Stimulated activated CD4-positive, alpha-beta T cell treated with anti-CD3 and anti-CD28 coated beads, Interleukin-2, amount 100 ng/mL, for 24 hours (primary cell): ENCODE data around the gene UBL4A.

ENCODE experiments used
- DNase-seq, 2 donors: peaks; one replicate each; pipeline ENCODE4 v3.0.0-alpha.2; 2020

The UBL4A gene

DNA sequence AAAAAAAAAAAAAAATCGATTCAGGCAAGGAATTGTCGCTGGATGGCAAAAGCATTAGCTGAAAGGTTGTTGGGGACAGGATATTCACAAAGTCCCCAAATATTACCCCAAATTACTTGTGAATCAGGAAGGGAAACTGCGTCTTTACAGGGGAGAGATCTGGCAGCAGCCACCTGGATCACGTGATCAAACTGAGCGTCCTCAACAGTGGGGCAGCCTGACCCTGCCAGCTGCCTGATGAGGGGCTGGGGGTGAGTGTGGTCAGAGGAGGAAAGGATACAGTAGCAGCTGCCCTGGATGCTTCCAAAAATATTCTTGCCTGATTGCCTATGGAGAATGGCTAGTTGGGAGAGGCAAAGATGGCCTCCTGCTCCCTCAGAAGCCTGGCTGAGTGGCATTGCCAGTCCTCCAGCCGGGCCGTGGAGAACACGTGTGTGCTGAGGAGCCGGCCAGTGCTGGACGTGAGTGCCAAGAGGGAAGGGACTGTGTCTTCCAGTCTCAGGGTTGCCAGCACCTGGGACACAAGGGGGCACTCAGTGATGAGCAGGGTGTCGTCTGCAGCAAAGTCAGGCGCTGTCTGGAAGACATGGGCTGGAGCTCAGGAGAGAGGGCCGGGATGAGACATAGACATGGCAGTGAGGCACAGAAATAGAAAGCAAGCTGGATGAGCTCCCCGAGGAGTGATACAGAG is 4.4 kb downstream of the UBL4A start:
- no peak for DNase-seq

DNA sequence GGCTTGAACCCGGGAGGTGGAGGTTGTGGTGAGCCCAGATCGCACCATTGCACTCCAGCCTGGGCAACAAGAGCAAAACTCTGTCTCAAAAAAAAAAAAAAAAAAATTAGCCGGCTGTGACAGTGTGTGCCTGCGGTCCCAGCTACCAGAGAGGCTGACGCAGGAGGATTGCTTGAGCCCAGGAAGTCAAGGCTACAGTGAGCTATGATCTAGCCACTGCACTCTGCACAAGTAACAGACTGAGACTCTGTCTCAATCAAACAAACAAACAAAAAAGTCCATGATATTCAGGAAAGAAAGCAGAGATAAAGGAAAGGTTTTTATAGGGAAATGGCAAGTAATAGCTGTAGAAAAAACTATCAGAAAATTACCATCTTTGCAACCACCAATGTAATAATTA is 5.2 kb downstream of the UBL4A start:
- DNase-seq = no peak

DNA sequence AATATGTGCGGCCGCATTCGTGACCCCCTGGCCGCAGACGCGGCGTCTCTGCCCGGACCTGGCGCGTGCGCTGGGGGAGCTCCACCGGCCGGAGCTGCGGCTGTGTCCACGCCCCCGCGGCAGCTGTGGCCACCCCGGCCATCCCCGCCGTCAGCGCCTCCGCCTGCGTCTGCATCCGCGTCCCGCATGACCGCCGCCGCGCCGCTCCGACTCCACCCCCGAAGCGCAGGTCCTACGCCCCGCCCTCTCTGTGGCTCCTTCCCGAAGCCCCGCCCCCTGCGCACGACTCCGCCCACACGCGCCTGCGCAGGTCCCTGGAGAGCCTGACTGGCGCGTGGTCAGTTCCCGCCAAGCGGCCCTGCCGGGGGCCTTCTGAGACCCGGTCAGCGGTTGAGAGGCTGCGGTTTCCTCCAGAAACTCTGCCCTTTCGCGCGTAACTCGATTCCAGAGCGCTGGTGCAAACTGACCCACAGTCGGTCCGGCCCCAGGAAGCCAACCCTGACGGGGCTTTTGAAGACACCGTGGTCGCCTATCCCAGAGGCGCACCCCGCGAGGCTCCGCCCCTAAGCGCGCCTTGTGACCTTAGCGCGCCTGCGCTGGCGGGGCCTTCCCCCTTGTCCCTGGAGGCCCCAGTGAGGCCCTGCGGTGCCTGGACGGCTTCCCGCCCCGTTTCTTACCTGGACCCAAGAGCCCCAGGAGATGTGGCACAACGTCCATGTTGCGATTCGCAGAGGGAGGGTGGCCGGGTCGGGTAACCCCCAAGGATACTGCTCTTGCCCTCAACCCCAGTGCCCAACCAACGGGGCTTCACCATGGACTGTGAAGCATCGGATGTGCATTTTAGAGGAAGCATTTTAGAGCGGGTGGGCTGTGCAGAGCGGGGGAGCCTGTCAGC is 7.4 kb downstream of the UBL4A start, which contains the start of gene LAGE3:
LAGE3 (minus strand) TSS at position 554 of the 895 bp plus-strand sequence; CDS start at position 188, 366 bp downstream.
- peak; percentile 94 to 96 for DNase-seq

DNA sequence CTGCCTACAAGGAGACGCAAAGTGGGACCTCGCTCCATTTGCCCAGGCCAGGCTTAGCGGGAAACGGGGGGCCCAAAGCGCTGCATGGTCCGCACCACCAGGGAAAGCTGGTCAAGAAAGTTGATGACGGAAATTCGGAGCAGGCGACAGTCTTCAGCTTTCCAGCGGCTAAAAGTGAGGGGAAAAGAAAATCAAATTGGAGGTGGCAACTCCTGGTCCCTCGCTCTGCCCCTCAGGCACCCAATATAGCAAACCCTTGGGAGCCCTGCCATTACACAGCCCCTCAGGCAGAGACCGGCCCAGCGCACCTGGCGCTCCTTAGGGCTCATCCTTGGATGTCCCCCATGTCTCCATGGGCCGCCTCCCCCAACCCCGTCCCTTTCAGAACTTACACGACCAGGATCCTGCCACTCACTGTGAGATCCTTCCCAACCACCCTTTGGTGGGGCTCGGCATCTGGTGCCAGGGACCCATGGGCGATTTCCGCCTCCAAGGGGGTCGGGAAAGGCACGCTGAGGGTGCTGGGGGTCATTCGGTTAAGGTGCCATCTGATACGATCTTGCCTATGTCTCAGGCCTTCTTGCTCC is 8.4 kb downstream of the UBL4A start:
- no peak for DNase-seq

DNA sequence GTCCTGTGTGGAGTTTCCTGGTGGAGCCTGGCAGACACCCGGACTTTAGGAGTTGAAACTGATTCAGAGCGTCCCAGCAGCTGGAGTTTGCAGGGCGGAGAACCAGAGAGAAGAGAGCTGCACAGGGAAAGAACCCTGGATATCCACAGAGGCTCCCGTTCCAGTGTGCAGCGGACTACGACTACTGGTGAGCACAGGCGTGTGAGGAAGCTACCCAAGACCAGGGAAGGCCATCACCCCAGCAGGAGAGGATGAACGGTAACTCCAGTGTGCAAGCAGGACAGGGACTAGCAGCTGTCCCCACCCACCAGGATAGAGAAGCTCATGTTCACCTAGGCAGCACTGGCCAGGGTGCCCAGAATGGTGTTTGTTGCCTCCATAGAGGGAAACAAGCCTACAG is 9.6 kb downstream of the UBL4A start:
- no peak for DNase-seq

DNA sequence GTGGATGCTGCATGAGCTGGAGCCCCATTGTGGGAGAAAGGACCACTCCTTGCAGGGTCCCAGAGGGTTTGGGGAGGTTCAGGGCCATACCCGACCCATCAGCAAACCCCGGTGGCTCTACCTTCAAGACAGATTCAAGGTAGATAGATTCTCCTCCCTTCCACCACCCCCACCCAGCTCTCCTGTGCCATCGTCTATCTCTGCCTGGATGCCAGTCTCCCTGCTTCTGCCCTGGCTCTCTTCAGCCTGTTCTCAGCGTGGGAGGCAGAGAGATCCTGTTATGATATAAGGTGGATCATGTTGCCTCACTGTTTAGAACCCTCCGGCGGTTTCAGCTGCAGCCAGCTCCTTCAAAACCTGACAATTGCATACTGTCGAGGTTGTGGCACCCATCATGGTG is 12.7 kb downstream of the UBL4A start:
- no peak for DNase-seq

DNA sequence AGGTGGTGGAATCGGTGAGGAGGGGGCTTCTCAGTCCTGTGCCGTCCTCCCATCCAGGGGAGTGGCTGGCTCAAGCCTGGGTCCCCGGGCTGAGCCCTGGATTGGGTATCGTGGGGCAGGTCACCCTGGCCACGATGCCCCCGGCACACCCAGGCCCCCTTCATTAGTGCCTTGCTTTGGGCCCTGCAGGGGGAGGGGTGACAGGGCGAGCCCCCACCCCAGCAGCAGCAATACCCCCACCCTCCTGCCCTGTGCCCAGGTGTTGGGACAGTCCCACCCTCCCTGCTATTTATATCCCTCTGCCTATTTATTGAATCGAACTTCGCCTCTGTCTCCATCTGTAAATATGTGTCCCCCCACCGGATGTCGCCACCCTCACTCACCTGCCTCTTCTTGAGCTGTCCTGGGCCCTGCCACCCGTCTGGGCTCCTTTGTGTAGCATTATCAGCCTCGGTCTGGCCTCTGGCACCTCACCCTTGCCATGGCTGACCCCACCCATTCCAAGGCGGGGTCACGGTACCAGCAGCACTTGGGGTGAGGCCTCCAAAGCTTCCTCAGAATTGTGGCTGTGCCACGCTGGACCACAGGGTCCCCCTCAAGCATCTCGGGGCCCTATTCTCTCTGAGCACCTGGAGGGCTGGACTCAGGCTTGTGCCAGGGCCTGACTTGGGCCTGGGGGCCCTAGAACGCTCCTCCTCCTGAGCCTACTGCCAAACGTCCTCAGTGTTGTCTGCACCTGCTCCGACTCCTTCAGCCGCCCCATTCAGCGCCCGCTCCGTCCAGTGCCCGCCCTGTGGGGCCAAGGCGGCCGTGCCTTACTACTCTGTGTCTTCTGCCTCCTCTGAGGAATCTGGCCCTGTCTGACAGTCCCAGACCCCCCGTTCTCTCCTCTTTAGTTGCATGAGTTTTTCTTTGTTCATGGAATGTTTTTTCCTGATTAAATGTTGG is 13.5 kb downstream of the UBL4A start:
- DNase-seq = no peak

DNA sequence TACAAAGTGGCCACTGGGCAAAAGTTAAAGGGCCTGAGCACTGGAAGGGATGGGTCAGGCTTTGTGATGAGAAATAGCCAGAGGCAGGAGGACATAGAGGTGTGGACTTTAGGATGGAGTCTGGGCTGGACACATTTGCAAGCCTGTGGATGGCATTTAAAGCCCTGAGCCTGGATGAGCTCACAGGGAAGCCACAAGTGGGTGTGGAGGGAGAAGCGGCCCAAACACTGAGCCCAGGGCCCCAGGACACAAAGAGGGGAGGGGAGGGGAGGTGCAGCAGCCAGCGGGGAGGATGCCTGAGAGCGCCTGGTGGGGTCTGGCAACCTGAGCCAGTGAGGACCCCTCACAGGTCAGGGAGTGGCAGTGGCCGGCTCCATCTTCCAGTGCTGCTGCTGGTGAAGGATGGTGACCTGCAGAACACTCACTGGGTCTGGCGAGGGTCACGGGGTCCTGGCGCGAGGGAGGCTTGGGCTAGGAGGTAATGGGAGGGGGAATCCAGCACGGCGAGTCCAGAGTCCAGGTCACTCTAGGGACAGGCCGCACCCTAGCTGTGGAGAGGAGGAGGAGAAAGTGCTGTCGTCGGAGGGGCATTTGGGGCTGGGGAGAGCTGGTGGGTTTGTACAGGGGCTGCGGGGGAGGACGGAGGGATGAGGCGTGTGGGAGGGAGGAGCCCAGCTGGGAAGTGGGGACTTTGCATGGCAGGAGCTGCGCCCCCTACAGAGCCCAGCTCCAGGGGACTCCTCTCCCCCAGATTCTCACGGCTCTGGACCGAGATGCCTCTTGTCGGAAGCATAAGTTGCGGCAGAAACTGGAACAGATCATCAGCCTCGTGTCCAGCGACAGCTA is 14.4 kb downstream of the UBL4A start:
- DNase-seq = no peak

DNA sequence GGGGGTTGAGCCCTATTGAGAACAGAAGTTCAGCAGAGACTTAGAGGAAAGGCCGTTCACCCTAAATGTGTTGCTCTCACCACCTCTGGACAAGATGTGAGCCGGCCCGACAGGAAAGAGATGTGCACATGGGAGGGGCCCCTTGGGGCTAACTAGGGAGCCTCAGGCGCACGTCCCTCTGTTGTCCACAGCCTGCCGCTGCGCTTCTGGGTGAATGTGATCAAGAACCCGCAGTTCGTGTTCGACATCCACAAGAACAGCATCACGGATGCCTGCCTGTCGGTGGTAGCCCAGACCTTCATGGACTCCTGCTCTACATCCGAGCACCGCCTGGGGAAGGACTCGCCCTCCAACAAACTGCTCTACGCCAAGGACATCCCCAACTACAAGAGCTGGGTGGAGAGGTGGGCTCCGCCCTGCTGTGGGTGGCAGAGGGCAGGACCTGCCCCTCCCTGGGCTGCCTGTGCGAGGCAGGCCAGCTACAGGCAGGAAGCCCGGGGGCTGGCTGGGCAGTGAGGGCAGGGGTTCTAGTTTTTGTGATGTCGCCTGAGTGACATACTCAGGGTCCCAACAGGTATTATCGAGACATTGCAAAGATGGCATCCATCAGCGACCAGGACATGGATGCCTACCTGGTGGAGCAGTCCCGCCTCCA is 15.4 kb downstream of the UBL4A start:
- DNase-seq = no peak

DNA sequence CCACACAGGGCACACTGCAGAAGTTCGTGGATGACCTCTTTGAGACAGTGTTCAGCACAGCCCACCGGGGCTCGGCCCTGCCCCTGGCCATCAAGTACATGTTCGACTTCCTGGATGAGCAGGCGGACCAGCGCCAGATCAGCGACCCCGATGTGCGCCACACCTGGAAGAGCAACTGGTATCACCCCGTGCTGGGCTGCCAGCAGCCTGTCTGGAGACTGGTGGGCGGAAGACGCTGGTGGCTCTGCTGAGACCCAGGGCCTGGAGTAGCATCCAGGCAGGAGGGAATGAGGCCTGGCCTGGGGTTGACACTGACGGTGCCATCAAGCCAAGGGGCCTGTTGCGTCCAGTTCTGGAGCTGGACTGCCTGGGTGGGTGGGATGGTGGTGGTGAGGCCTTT is 16.0 kb downstream of the UBL4A start:
- DNase-seq = no peak

DNA sequence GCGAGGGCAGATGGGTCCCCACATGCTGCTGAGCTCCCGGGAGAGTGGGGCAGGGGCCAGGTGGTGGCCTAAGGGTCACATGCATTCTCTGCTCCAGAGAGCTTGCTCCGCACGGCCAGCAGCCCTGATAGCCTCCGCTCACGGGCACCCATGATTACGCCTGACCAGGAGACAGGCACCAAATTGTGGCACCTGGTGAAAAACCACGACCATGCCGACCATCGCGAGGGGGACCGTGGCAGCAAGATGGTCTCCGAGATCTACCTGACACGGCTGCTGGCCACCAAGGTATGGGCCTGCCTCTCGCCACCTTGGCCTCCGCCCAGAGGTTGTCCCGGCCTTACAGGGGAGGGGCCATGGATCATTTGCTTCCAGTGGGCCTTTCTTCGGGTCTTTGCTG is 16.5 kb downstream of the UBL4A start:
- no peak for DNase-seq

DNA sequence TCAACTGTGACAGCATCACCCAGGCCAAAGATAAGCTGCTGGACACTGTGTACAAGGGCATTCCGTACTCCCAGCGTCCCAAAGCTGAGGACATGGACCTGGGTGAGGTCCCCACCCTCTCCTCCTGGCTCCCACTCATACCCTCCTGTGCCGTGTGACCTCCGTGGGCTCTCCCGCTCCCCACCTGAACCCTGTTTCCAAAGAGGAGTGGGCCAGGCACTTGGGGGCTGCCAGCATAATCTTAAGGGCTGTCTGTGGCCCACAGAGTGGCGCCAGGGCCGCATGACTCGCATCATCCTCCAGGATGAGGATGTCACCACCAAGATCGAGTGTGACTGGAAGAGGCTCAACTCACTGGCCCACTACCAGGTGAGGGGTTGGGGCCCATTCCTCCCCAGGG is 17.3 kb downstream of the UBL4A start:
- no peak for DNase-seq

DNA sequence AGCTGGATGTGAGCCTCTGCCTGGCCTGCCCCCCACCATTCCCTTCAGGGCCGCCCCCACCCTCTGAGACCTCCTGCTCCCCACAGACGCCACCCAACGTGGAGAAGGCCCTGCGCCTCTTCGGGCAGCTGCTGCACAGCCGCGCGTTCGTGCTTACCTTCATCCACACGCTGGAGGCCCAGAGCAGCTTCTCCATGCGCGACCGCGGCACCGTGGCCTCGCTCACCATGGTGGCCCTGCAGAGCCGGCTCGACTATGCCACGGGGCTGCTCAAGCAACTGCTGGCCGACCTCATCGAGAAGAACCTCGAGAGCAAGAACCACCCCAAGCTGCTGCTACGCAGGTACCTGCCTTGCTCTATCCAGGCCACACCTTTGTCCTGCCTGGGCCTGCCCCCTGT is 18.2 kb downstream of the UBL4A start:
- DNase-seq = no peak

DNA sequence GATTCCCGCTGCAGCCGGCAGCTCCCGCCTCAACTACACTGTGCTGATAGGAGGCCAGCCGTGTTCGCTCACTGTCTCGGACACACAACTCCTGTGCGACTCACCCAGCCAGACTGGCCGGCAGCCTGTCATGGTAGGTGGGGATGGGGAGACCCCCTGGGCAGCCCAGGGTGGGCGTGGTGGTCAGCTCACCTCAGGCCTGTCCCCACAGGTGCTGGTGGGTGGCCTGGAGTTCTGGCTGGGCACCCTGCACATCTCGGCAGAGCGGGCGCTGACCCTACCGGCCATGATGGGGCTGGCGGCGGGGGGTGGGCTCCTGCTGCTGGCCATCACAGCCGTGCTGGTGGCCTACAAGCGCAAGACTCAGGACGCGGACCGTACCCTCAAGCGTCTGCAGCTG is 18.9 kb downstream of the UBL4A start:
- DNase-seq = no peak

DNA sequence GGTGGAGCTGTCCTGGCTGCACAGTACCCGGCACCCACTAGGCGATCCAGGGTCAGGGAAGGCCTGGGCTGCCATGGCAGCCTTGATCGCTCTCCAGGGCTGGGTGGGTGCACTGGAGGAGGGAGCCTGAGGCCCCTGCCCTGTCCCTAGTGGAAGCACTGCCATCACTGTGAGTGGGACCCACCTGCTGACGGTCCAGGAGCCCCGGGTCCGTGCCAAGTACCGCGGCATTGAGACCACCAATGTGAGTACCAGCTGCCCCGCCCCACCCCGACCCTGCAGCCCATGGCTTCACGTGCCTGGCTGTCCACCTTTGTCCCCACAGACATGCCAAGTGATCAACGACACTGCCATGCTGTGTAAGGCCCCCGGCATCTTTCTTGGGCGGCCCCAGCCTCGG is 19.5 kb downstream of the UBL4A start:
- DNase-seq = no peak

DNA sequence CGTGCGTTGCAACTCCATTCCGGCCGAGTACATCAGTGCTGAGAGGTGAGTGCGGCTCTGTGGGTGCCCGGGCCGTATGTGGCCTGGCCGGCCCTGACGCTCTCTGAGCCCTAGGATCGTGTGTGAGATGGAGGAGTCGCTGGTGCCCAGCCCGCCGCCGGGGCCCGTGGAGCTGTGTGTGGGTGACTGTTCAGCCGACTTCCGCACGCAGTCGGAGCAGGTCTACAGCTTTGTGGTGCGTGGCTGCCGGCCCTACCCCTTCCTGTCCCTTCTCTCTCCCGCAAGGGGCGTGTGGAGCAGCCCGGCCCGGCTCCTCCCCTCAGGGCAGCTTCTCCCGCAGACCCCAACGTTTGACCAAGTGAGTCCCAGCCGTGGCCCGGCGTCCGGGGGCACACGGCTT is 20.4 kb downstream of the UBL4A start:
- no peak for DNase-seq

DNA sequence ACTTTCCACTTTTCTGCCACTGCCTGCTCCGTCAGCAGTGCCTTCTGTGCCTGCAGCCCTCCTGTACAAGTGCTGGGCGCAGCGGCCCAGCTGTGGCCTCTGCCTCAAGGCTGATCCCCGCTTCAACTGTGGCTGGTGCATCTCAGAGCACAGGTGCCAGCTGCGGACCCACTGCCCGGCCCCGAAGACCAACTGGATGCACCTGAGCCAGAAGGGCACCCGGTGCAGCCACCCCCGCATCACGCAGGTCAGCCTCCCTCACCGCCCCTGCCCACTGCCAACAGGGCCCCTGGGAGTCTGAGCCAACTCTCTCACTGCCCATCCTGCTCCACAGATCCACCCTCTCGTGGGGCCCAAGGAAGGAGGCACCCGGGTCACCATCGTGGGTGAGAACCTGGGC is 20.8 kb downstream of the UBL4A start:
- no peak for DNase-seq

DNA sequence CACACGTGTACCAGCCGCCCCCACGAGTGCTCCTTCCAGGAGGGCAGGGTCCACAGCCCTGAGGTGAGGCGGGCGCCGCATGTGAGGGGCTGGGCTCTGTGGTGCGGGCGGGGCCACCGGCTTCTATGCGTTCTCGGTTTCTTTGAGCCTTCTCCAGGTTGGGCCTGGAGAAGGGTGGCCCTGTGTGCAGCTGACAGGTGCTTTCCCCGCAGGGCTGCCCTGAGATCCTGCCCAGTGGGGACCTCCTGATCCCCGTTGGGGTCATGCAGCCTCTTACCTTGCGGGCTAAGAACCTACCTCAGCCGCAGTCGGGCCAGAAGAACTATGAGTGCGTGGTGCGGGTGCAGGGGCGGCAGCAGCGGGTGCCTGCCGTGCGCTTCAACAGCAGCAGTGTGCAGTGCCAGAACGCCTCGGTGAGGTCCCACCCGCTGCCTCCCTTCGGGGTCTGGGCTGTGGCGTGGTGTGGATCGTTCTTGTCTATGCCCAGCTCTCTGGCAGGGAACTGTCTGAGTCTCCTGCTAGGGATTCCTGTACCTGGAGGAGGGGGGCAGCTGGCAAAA is 21.5 kb downstream of the UBL4A start:
- DNase-seq = no peak

DNA sequence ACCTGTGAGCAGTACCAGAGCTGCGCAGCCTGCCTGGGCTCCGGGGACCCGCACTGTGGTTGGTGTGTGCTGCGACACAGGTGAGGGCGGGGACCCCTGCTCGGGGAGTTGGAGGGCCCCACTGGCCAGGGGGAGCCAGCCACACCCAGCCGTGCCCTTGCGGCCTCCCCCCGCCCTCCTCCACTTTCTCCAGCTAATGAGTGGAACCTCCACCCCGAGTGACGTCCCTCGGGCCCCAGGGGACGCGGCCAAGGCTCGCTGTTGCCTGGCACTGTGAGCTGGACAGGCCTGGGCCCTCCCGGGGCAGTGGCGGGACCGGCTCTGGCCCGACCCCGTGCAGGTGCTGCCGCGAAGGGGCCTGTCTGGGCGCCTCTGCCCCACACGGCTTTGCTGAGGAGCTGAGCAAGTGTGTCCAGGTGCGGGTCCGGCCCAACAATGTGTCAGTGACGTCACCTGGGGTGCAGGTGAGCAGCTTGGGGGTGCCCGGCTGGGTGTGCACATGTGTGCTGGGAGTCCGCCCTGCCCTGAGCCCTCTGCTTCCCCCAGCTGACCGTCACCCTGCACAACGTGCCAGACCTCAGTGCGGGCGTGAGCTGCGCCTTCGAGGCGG is 22.7 kb downstream of the UBL4A start:
- DNase-seq = no peak

DNA sequence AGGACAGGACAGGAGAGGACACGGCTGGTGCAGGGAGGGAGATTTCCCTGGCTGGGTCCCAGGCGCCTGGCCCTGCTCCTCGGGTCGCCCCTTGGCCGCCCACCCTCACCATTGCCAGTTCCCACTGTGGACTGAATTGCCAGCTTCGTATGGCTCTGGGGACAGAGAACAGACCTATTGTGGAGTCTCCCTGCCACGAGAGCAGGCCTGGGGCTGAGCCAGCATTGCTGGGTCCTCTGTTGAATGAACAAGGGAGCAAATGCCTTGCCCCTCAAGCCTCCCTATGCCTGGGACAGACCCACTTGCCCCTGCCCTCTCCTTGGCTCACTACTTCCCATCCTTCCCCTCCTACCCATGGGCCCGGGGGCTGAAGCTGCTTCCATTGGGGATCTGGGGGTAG is 24.0 kb downstream of the UBL4A start:
- no peak for DNase-seq

DNA sequence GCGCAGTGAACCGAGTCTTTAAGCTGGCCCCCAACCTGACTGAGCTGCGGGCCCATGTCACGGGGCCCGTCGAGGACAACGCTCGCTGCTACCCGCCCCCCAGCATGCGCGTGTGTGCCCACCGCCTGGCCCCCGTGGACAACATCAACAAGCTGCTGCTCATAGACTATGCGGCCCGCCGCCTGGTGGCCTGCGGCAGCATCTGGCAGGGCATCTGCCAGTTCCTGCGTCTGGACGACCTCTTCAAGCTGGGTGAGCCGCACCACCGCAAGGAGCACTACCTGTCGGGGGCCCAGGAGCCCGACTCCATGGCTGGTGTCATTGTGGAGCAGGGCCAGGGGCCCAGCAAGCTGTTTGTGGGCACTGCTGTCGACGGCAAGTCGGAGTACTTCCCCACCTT is 26.1 kb downstream of the UBL4A start:
- no peak for DNase-seq
